ENCODE data around the gene DEFB119. TPM values are rescaled to one million over a fixed set of nuclear protein-coding genes. Genes with fewer than 3 reads are reported as not detected.
"Not testable (repeated sequence)": the region's sequence is repeated elsewhere in the genome, so short reads cannot be mapped to it uniquely, and the experiment has no call there.

DEFB119 gene
- total and polyA plus RNA-seq, 2 donors (not counting 3 experiments of a cell fraction or from before 2014, with no cell fraction given): not detected

DNA sequence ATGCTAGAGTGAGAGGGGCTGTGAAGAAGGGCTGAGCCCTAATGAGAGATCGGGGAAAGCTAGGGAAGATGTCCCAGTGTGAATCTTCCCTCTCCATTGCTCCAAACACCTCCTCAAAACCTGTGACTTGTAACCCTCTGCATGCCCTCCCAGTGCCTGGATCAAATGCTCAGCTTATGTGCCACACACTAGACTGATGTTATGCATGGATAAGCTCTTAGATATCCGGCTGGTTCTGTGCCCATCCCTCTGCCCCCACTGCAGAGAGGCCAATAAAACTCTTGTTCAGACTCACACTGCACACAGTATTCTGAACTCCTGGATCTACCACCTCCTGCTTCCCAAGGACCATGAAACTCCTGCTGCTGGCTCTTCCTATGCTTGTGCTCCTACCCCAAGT, 22.1 kb downstream of the DEFB119 start, which contains the start of gene DEFB118:
Gene DEFB118, plus strand, starts transcription at position 301 of the 400 bp plus-strand sequence. Its CDS starts 50 bp downstream, at position 351.
- H3K79me2 ChIP-seq (ENCODE audit: control insufficient read depth, insufficient read depth, low read length): no peaks in the 10 kb centered on the region
- no peaks in the 10 kb centered on the region for H3K9me3 ChIP-seq (replicated peaks; ENCODE audit: control insufficient read depth, insufficient read depth, low read length)
- no TSS peak for BruUV-seq (replicated peaks)
- H3K27ac ChIP-seq (ENCODE audit: insufficient read depth, low read depth, low read length): no peak within 1 kb of the TSS
- dilution Hi-C loops (cut with MboI; ENCODE audit: extremely low pct_ligation_motif_present, low sequenced_read_pairs): no loop called here
- H4K20me1 ChIP-seq (replicated peaks; ENCODE audit: control insufficient read depth, extremely low read depth, insufficient read depth, low read length): no peaks in the 10 kb centered on the region
- no peak within 1 kb of the TSS for H3K4me3 ChIP-seq (replicated peaks in 1 of 3; ENCODE audit: insufficient read depth in 1 of 3, low read depth in 1 of 3, low read length in 3 of 3)
- POLR2A ChIA-PET: no interaction called here
- no peak within 1 kb of the TSS for H3K9ac ChIP-seq (replicated peaks; ENCODE audit: extremely low read depth, insufficient read depth, low read length)
- no peaks in the 10 kb centered on the region for H3K4me1 ChIP-seq (ENCODE audit: control insufficient read depth, extremely low read depth, insufficient read depth, low read length)
- CTCF ChIA-PET: no interaction called here
- TF ChIP-seq POLR2AphosphoS5 (IDR thresholded peaks at IDR 0.05; ENCODE audit: insufficient read depth, low read depth, low read length): no peak
- TF ChIP-seq FOS (IDR thresholded peaks at IDR 0.05; ENCODE audit: borderline replicate concordance, insufficient read depth, low read length): no peak
- no peak for TF ChIP-seq JUN (IDR thresholded peaks at IDR 0.05; ENCODE audit: borderline replicate concordance, insufficient read depth, insufficient read length, low read depth)
- no peak for TF ChIP-seq POLR2A (IDR thresholded peaks at IDR 0.05; ENCODE audit: low read depth, low read length)
- no peak for TF ChIP-seq EZH2 (IDR thresholded peaks at IDR 0.05; ENCODE audit: borderline replicate concordance, low read depth, low read length, severe bottlenecking)
- TF ChIP-seq, protein P1, sequence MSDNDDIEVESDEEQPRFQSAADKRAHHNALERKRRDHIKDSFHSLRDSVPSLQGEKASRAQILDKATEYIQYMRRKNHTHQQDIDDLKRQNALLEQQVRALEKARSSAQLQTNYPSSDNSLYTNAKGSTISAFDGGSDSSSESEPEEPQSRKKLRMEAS (IDR thresholded peaks at IDR 0.05; ENCODE audit: insufficient read depth, insufficient read length): no peak
- no peak for TF ChIP-seq MYC (IDR thresholded peaks at IDR 0.05; ENCODE audit: low read depth, low read length)
- no peak for TF ChIP-seq GATA2 (IDR thresholded peaks at IDR 0.05; ENCODE audit: insufficient read depth, insufficient read length, low read depth, low read length)
- TF ChIP-seq, protein P2, sequence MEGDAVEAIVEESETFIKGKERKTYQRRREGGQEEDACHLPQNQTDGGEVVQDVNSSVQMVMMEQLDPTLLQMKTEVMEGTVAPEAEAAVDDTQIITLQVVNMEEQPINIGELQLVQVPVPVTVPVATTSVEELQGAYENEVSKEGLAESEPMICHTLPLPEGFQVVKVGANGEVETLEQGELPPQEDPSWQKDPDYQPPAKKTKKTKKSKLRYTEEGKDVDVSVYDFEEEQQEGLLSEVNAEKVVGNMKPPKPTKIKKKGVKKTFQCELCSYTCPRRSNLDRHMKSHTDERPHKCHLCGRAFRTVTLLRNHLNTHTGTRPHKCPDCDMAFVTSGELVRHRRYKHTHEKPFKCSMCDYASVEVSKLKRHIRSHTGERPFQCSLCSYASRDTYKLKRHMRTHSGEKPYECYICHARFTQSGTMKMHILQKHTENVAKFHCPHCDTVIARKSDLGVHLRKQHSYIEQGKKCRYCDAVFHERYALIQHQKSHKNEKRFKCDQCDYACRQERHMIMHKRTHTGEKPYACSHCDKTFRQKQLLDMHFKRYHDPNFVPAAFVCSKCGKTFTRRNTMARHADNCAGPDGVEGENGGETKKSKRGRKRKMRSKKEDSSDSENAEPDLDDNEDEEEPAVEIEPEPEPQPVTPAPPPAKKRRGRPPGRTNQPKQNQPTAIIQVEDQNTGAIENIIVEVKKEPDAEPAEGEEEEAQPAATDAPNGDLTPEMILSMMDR (IDR thresholded peaks at IDR 0.05; ENCODE audit: extremely low read depth in 1 of 2, insufficient read depth in 1 of 2, low read depth in 1 of 2, low read length in 2 of 2): no peak
- H3K36me3 ChIP-seq (ENCODE audit: control insufficient read depth in 2 of 2, extremely low read depth in 1 of 2, insufficient read depth in 2 of 2, low read length in 2 of 2): no peaks in the 10 kb centered on the region
- no peak for FAIRE-seq
- intact Hi-C loops (cut with micrococcal nuclease): no loop called here
- H3K27me3 ChIP-seq (ENCODE audit: control insufficient read depth in 2 of 2, insufficient read depth in 2 of 2, low read length in 2 of 2): no peaks in the 10 kb centered on the region
- H2AFZ ChIP-seq (ENCODE audit: low read depth, low read length): no peak within 1 kb of the TSS
- DNase-seq (ENCODE audit: low read depth, low spot score): no peak
- H3K4me2 ChIP-seq (ENCODE audit: insufficient read depth, low read length): no peak within 1 kb of the TSS
- H3K9me1 ChIP-seq (replicated peaks; ENCODE audit: control insufficient read depth, extremely low read depth, insufficient read depth, low read length): no peaks in the 10 kb centered on the region

DNA sequence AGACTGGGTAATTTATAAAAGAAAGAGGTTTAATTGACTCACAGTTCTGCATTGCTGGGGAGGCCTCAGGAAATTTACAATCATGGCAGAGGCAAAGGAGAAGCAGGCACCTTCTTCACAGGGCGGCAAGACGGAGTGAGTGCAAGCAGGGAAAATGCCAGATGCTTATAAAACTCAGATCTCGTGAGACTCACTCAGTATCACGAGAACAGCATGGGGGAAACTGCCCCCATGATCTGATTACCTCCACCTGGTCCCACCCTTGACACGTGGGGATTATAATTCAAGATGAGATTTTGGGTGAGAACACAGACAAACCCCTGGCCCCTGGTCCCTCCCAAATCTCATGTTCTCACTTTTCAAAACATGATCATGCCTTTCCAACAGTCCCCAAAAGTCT, 26.1 kb downstream of the DEFB119 start:
- dilution Hi-C loops (cut with MboI; ENCODE audit: extremely low pct_ligation_motif_present, low sequenced_read_pairs); BruUV-seq (replicated peaks); H3K4me2 ChIP-seq (ENCODE audit: insufficient read depth, low read length); intact Hi-C loops (cut with micrococcal nuclease); H4K20me1 ChIP-seq (replicated peaks; ENCODE audit: control insufficient read depth, extremely low read depth, insufficient read depth, low read length); H3K27me3 ChIP-seq (ENCODE audit: control insufficient read depth in 2 of 2, insufficient read depth in 2 of 2, low read length in 2 of 2); H3K36me3 ChIP-seq (ENCODE audit: control insufficient read depth in 2 of 2, extremely low read depth in 1 of 2, insufficient read depth in 2 of 2, low read length in 2 of 2); H3K9ac ChIP-seq (replicated peaks; ENCODE audit: extremely low read depth, insufficient read depth, low read length); H3K27ac ChIP-seq (ENCODE audit: insufficient read depth, low read depth, low read length); POLR2A ChIA-PET; CTCF ChIA-PET; H3K9me1 ChIP-seq (replicated peaks; ENCODE audit: control insufficient read depth, extremely low read depth, insufficient read depth, low read length); H3K79me2 ChIP-seq (ENCODE audit: control insufficient read depth, insufficient read depth, low read length); H3K4me1 ChIP-seq (ENCODE audit: control insufficient read depth, extremely low read depth, insufficient read depth, low read length); H3K4me3 ChIP-seq (replicated peaks in 1 of 3; ENCODE audit: insufficient read depth in 1 of 3, low read depth in 1 of 3, low read length in 3 of 3); H2AFZ ChIP-seq (ENCODE audit: low read depth, low read length); H3K9me3 ChIP-seq (replicated peaks; ENCODE audit: control insufficient read depth, insufficient read depth, low read length); DNase-seq (ENCODE audit: low read depth, low spot score); FAIRE-seq: not testable (repeated sequence)
